ENCODE results near the gene GOLGA6L24. TPM values are rescaled to one million over a fixed set of nuclear protein-coding genes. Genes with fewer than 3 reads are reported as not detected.
"Not testable (repeated sequence)": the region's sequence is repeated elsewhere in the genome, so short reads cannot be mapped to it uniquely, and the experiment has no call there.

Gene GOLGA6L24
- total RNA-seq (2013; cell fraction: nucleolus; rRNA removed), result not detected in 2 replicates
- total RNA-seq (2014; rRNA removed) (not detected in 2 replicates), total RNA-seq (2014; rRNA removed; fragmentation: Illumina TruSeq; extraction: Trizol) (not detected in 2 replicates), total RNA-seq (2021) (not detected in 2 replicates), polyA plus RNA-seq (2011; rRNA removed) (not detected in 2 replicates), polyA plus RNA-seq (2014; fragmentation: Illumina TruSeq; extraction: Trizol) (not detected in 2 replicates), polyA plus RNA-seq (2014; fragmentation: Nextera tagmentation; extraction: Ambion mirVana) (not detected), polyA plus RNA-seq (2014; rRNA removed) (not detected in 2 replicates), polyA plus RNA-seq (2016; fragmentation: Nextera tagmentation; extraction: Ambion mirVana) (not detected), polyA minus RNA-seq (2011; rRNA and poly(A)+ RNA removed) (not detected in 2 replicates), Bru-seq, nascent RNA (not detected), BruChase-seq, experiment 1, labeled RNA remaining after a 6-hour chase (not detected), BruChase-seq, experiment 2, labeled RNA remaining after a 2-hour chase (not detected)
- polyA plus RNA-seq (2011; ENCODE audit: low read depth), result not detected
- not detected in 2 replicates for polyA plus RNA-seq (2011; cell fraction: cytosol; rRNA removed)
- polyA plus RNA-seq (2011; cell fraction: nucleus; rRNA removed), result not detected in 2 replicates
- polyA plus RNA-seq (2012), result not detected in 2 replicates
- not detected in 2 replicates for polyA minus RNA-seq (2011; cell fraction: cytosol; rRNA and poly(A)+ RNA removed)
- polyA minus RNA-seq (2011; cell fraction: nucleus; rRNA and poly(A)+ RNA removed), result not detected in 2 replicates
- long read RNA-seq, experiment 1, result 0 reads
- long read RNA-seq, experiment 2, result 0 reads

- H3K36me3 ChIP-seq (ENCODE audit: control insufficient read depth in 2 of 2, insufficient read depth in 2 of 2, low read length in 1 of 2); CTCF ChIA-PET; RAD21 ChIA-PET (ENCODE audit: unreplicated experiment); in situ Hi-C loops (cut with MboI); DNase-seq (ENCODE audit: low read depth, low spot score); H3K79me2 ChIP-seq (ENCODE audit: control insufficient read depth, insufficient read depth, low read length); SMC1A ChIA-PET (ENCODE audit: uncharacterized antibody, unreplicated experiment); intact Hi-C loops (cut with micrococcal nuclease; ENCODE audit: unreplicated experiment); H3K27me3 ChIP-seq (replicated peaks in 1 of 2; ENCODE audit: control insufficient read depth in 2 of 2, insufficient read depth in 2 of 2, low read length in 1 of 2); BruUV-seq (replicated peaks); H3K4me2 ChIP-seq (ENCODE audit: control insufficient read depth, insufficient read depth); H3K27ac ChIP-seq (ENCODE audit: control insufficient read depth, insufficient read depth); H3K4me1 ChIP-seq (ENCODE audit: control insufficient read depth, insufficient read depth, low read length); POLR2A ChIA-PET; H2AFZ ChIP-seq (ENCODE audit: control insufficient read depth, low read depth, low read length); ATAC-seq; H3K9ac ChIP-seq (ENCODE audit: control insufficient read depth, insufficient read depth, low read length); H3K4me3 ChIP-seq; H4K20me1 ChIP-seq (ENCODE audit: control insufficient read depth, insufficient read depth); H3K9me3 ChIP-seq (replicated peaks; ENCODE audit: control insufficient read depth, insufficient read depth, low read length); FAIRE-seq: not testable (repeated sequence)
- WGBS (ENCODE audit: insufficient coverage, insufficient replicate concordance, low lambda C conversion rate, missing lambda C conversion rate), result no CpG with 5 or more reads among the region's 7 CpGs
Measured at GRCh38 chr15:28357984-28358383, at the start of gene GOLGA6L24. TSS of gene GOLGA6L24 (minus strand) at chr15:28358084. CDS start at chr15:28358023, 61 bp downstream.

- SMC1A ChIA-PET (ENCODE audit: uncharacterized antibody, unreplicated experiment); BruUV-seq (replicated peaks): not testable (repeated sequence)
Measured at GRCh38 chr15:28402774-28403435, 45.0 kb upstream of the GOLGA6L24 start.

GRCh38 chr15:28396022-28396421 lies 38.1 kb upstream of the GOLGA6L24 start:
- BruUV-seq (replicated peaks); RAD21 ChIA-PET (ENCODE audit: unreplicated experiment): not testable (repeated sequence)
- 0% methylated on average over 1 of the region's 11 CpGs for WGBS (ENCODE audit: insufficient coverage, insufficient replicate concordance, low lambda C conversion rate, missing lambda C conversion rate)

More at GRCh38 chr15:28402774-28403435, 45.0 kb upstream of the GOLGA6L24 start:
- DNase-seq (ENCODE audit: low read depth, low spot score); H3K79me2 ChIP-seq (ENCODE audit: control insufficient read depth, insufficient read depth, low read length); H3K4me3 ChIP-seq; POLR2A ChIA-PET; H3K36me3 ChIP-seq (ENCODE audit: control insufficient read depth in 2 of 2, insufficient read depth in 2 of 2, low read length in 1 of 2); H3K27ac ChIP-seq (ENCODE audit: control insufficient read depth, insufficient read depth); H3K27me3 ChIP-seq (replicated peaks in 1 of 2; ENCODE audit: control insufficient read depth in 2 of 2, insufficient read depth in 2 of 2, low read length in 1 of 2); in situ Hi-C loops (cut with MboI); H3K9me3 ChIP-seq (replicated peaks; ENCODE audit: control insufficient read depth, insufficient read depth, low read length); CTCF ChIA-PET; RAD21 ChIA-PET (ENCODE audit: unreplicated experiment); ATAC-seq; H3K4me2 ChIP-seq (ENCODE audit: control insufficient read depth, insufficient read depth); H3K9ac ChIP-seq (ENCODE audit: control insufficient read depth, insufficient read depth, low read length); H4K20me1 ChIP-seq (ENCODE audit: control insufficient read depth, insufficient read depth); H3K4me1 ChIP-seq (ENCODE audit: control insufficient read depth, insufficient read depth, low read length); intact Hi-C loops (cut with micrococcal nuclease; ENCODE audit: unreplicated experiment); FAIRE-seq; H2AFZ ChIP-seq (ENCODE audit: control insufficient read depth, low read depth, low read length): not testable (repeated sequence)
- no CpG with 5 or more reads among the region's 64 CpGs for WGBS (ENCODE audit: insufficient coverage, insufficient replicate concordance, low lambda C conversion rate, missing lambda C conversion rate)

More at GRCh38 chr15:28396022-28396421, 38.1 kb upstream of the GOLGA6L24 start:
- ATAC-seq; H3K4me3 ChIP-seq; POLR2A ChIA-PET; H2AFZ ChIP-seq (ENCODE audit: control insufficient read depth, low read depth, low read length); H3K79me2 ChIP-seq (ENCODE audit: control insufficient read depth, insufficient read depth, low read length); H3K9me3 ChIP-seq (replicated peaks; ENCODE audit: control insufficient read depth, insufficient read depth, low read length); H3K9ac ChIP-seq (ENCODE audit: control insufficient read depth, insufficient read depth, low read length); H4K20me1 ChIP-seq (ENCODE audit: control insufficient read depth, insufficient read depth); FAIRE-seq; SMC1A ChIA-PET (ENCODE audit: uncharacterized antibody, unreplicated experiment); H3K4me2 ChIP-seq (ENCODE audit: control insufficient read depth, insufficient read depth); H3K4me1 ChIP-seq (ENCODE audit: control insufficient read depth, insufficient read depth, low read length); in situ Hi-C loops (cut with MboI); H3K27ac ChIP-seq (ENCODE audit: control insufficient read depth, insufficient read depth); intact Hi-C loops (cut with micrococcal nuclease; ENCODE audit: unreplicated experiment); H3K27me3 ChIP-seq (replicated peaks in 1 of 2; ENCODE audit: control insufficient read depth in 2 of 2, insufficient read depth in 2 of 2, low read length in 1 of 2); CTCF ChIA-PET; H3K36me3 ChIP-seq (ENCODE audit: control insufficient read depth in 2 of 2, insufficient read depth in 2 of 2, low read length in 1 of 2); DNase-seq (ENCODE audit: low read depth, low spot score): not testable (repeated sequence)
